ENCODE measurements around the gene PPIL6. TPM values are rescaled to one million over a fixed set of nuclear protein-coding genes. Genes with fewer than 3 reads are reported as not detected.

The PPIL6 gene
- total and polyA plus RNA-seq, 4 donors = 0.17 to 0.51 (median 0.30) TPM

DNA sequence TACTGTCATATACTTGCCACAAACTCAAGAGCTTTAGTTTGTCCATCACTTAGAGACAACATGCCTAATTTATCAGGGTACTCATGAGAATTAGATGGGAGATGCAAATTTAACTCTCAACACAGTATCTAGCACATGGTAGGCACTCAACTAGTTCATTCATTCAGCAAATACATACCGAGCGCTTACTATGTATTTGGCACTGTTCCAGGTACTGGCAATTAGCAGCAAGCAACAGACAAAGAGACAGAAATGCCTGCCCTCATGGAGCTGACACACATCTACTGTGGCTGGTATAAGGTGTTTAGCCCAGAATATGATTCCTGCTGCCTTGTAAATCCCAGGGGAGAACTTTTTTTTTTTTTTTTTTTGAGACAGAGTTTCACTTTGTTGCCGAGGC is 10.4 kb upstream of the PPIL6 start:
- no peak for TF ChIP-seq SP1 (IDR thresholded peaks at IDR 0.05)
- no peak for TF ChIP-seq EGR1 (IDR thresholded peaks at IDR 0.05; ENCODE audit: low read depth in 2 of 2)
- no peak overlapping the region for H3K27ac ChIP-seq (ENCODE audit: low read depth in 1 of 2, low read length in 2 of 2)
- H3K9ac ChIP-seq (ENCODE audit: low read depth in 1 of 2, low read length in 2 of 2) = no peak overlapping the region
- DNase-seq (ENCODE audit: low spot score) = no peak
- 77% methylated on average over 3 of the region's 3 CpGs for WGBS
- no peaks in the 10 kb centered on the region for H3K27me3 ChIP-seq (ENCODE audit: control insufficient read depth in 4 of 4, insufficient read depth in 4 of 4, low read length in 3 of 4)
- no peaks in the 10 kb centered on the region for H3K36me3 ChIP-seq (ENCODE audit: control insufficient read depth in 4 of 4, insufficient read depth in 3 of 4, low read depth in 1 of 4, low read length in 3 of 4)
- no peaks in the 10 kb centered on the region for H3K9me3 ChIP-seq (ENCODE audit: control insufficient read depth in 4 of 4, low read length in 3 of 4)
- H3K4me1 ChIP-seq (ENCODE audit: control insufficient read depth in 4 of 4, insufficient read depth in 4 of 4, low read length in 3 of 4) = peaks cover 3 to 7% (median 5%) of the 10 kb centered on the region in 4 donors
- H3K4me3 ChIP-seq (ENCODE audit: low read depth in 1 of 3, low read length in 3 of 3) = no peak overlapping the region

DNA sequence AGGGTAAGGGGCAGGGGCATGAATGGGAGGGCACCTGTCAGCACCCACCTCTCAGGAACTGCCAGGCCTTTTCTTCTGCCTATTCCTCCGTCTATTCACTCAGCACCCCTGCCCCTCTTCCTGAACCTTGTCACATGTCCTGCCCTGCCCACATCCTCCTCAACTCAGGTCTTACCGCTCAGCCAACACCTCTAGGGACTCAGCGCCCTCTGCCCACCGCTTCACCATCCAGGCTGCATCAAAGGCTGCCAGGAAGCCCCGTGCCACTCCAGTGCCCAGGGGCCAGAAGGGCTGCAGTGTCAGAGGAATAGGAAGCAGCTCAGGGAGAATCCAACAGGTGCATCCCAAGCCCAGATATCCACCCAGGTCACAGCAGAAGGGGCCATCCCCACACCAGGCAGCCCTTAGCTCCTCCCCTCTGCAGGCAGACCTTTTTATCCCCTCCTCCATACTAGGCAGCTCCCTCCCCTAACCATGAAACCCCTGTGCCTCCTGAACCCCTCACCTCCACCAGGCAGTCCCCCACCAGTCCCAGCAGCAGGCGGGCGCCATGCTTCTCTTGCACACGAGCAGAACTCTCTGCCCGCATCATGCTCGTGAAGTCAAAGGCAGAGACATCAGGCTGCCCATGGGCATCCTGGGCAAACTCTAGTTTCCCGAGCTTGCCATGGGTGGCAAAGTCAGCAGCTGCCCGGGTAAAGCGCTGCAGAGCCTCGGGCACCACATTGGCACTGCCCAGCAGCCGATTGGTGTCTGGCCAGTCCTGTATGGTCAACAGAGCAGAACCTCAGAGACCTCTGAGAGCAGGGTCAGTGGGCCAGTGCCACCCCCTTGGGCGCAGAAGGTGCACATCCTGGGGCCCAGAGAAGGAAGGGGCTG is 9.6 kb upstream of the PPIL6 start:
- peaks cover 0 to 3% (median under 1%) of the 10 kb centered on the region in 4 donors for H3K36me3 ChIP-seq (ENCODE audit: control insufficient read depth in 4 of 4, insufficient read depth in 3 of 4, low read depth in 1 of 4, low read length in 3 of 4)
- peaks cover 0 to 1% (median under 1%) of the 10 kb centered on the region in 4 donors for H3K4me1 ChIP-seq (ENCODE audit: control insufficient read depth in 4 of 4, insufficient read depth in 4 of 4, low read length in 3 of 4)
- no peak overlapping the region for H3K4me3 ChIP-seq (ENCODE audit: low read depth in 1 of 3, low read length in 3 of 3)
- H3K27me3 ChIP-seq (ENCODE audit: control insufficient read depth in 4 of 4, insufficient read depth in 4 of 4, low read length in 3 of 4) = no peaks in the 10 kb centered on the region
- 85% methylated on average over 16 of the region's 16 CpGs for WGBS
- H3K27ac ChIP-seq (ENCODE audit: low read depth in 1 of 2, low read length in 2 of 2) = no peak overlapping the region
- no peak overlapping the region for H3K9ac ChIP-seq (ENCODE audit: low read depth in 1 of 2, low read length in 2 of 2)
- no peak for TF ChIP-seq GABPA (IDR thresholded peaks at IDR 0.05 in 1 of 2, conservative IDR thresholded peaks at IDR 0.05 in 1 of 2)
- no peak for DNase-seq (ENCODE audit: low spot score)
- no peaks in the 10 kb centered on the region for H3K9me3 ChIP-seq (ENCODE audit: control insufficient read depth in 4 of 4, low read length in 3 of 4)

DNA sequence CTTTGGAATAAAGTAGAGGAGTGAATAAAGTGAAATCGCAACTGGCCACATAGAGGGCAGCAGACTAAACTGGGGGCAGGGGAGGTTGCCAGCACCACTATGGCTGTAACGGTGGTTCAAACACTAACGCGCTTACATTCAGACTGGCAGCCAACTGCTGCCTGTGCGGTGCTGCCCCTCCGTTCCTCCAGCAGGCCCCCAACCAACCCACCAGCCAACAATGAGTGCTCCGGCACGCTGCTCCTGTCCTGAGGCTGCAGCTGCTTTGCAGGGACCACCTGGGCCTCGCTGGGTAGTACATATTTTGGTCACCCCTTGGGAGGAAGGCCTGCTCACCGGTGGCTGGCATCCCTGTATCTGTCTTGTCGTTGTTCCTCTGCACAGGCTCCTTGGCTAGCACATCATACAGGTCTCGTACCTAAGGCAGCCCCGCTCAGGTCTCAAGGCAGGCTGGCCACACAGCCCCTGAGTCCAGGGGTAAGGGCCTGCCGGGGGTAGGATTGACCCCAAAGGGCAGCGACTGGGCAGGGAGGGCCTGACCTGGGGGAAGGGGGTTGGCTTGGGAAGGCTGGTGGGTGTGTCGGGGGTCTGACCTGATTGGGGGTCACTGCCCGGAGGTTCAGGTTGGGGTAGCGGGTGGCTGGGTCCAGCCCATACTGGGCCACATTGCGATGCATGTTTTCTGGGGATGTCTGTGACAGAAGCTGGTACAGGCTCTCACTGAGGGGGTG is 8.8 kb upstream of the PPIL6 start:
- Histone ChIP-seq H3K4me1 (ENCODE audit: control insufficient read depth in 4 of 4, insufficient read depth in 4 of 4, low read length in 3 of 4) (no peaks in the 10 kb centered on the region), H3K9me3 (ENCODE audit: control insufficient read depth in 4 of 4, low read length in 3 of 4) (no peaks in the 10 kb centered on the region), H3K4me3 (ENCODE audit: low read depth in 1 of 3, low read length in 3 of 3) (no peak overlapping the region), H3K36me3 (ENCODE audit: control insufficient read depth in 4 of 4, insufficient read depth in 3 of 4, low read depth in 1 of 4, low read length in 3 of 4) (peaks cover 0 to 3% (median under 1%) of the 10 kb centered on the region in 4 donors), H3K9ac (ENCODE audit: low read depth in 1 of 2, low read length in 2 of 2) (no peak overlapping the region), H3K27ac (ENCODE audit: low read depth in 1 of 2, low read length in 2 of 2) (no peak overlapping the region), H3K27me3 (ENCODE audit: control insufficient read depth in 4 of 4, insufficient read depth in 4 of 4, low read length in 3 of 4) (no peaks in the 10 kb centered on the region)
- no peak for TF ChIP-seq ATF3 (IDR thresholded peaks at IDR 0.05)
- no peak for TF ChIP-seq REST (IDR thresholded peaks at IDR 0.05)
- no peak for TF ChIP-seq GABPA (IDR thresholded peaks at IDR 0.05 in 1 of 2, conservative IDR thresholded peaks at IDR 0.05 in 1 of 2)
- no peak for TF ChIP-seq NR2F2 (IDR thresholded peaks at IDR 0.05)
- TF ChIP-seq JUND (IDR thresholded peaks at IDR 0.05) = no peak
- no peak for TF ChIP-seq ZBTB33 (IDR thresholded peaks at IDR 0.05)
- no peak for DNase-seq (ENCODE audit: low spot score)
- WGBS = 84% methylated on average over 19 of the region's 19 CpGs
